GM18951 (cell line): ENCODE data around the gene TBL1Y.

Source experiments
- POLR2A ChIP-seq: IDR thresholded peaks from 4 replicates; pipeline ENCODE4 v1.6.1; 2011; ENCODE audit warnings: mild to moderate bottlenecking; ENCODE audit not compliant: insufficient read length, insufficient read depth; ENCODE audit errors: extremely low read depth
- in situ Hi-C: fragments of 300-500 bp; cut with MboI; formaldehyde crosslinking; loops from one replicate; pipeline ENCODE4 v1.12.0; 2022; ENCODE audit warnings: low sequenced_read_pairs, mixed read lengths, inconsistent platforms; ENCODE audit not compliant: unreplicated experiment

Gene TBL1Y

GRCh38 chrY:7085606-7086005 is 175.1 kb downstream of the TBL1Y start:
- TF ChIP-seq POLR2A = no peak
- in situ Hi-C loops = no loop called here

- TF ChIP-seq POLR2A = no peak
- in situ Hi-C loops = no loop called here
Observed at GRCh38 chrY:7092836-7093235, 182.3 kb downstream of the TBL1Y start.

GRCh38 chrY:7094365-7094764 is 183.9 kb downstream of the TBL1Y start:
- TF ChIP-seq POLR2A = no peak
- in situ Hi-C loops = no loop called here

- no peak for TF ChIP-seq POLR2A
- in situ Hi-C loops = no loop called here
Observed at GRCh38 chrY:7097021-7097420, 186.5 kb downstream of the TBL1Y start.

- in situ Hi-C loops = no loop called here
- TF ChIP-seq POLR2A = no peak
Observed at GRCh38 chrY:7099742-7100141, 189.2 kb downstream of the TBL1Y start.

- in situ Hi-C loops = no loop called here
- TF ChIP-seq POLR2A = no peak
Observed at GRCh38 chrY:7102680-7103079, 192.2 kb downstream of the TBL1Y start.

GRCh38 chrY:7107179-7107578 is 196.7 kb downstream of the TBL1Y start:
- in situ Hi-C loops = no loop called here
- no peak for TF ChIP-seq POLR2A

GRCh38 chrY:7110086-7110485 is 199.6 kb downstream of the TBL1Y start:
- no peak for TF ChIP-seq POLR2A
- in situ Hi-C loops = no loop called here

GRCh38 chrY:7115871-7116270 is 205.4 kb downstream of the TBL1Y start:
- TF ChIP-seq POLR2A = no peak

GRCh38 chrY:7122202-7122601 is 211.7 kb downstream of the TBL1Y start:
- in situ Hi-C loops = no loop called here
- no peak for TF ChIP-seq POLR2A

More at GRCh38 chrY:7115871-7116270, 205.4 kb downstream of the TBL1Y start:
- in situ Hi-C loops = no loop called here

- in situ Hi-C loops = no loop called here
- TF ChIP-seq POLR2A = no peak
Observed at GRCh38 chrY:7125136-7126056, 214.9 kb downstream of the TBL1Y start.

GRCh38 chrY:7128211-7128610 is 217.7 kb downstream of the TBL1Y start:
- in situ Hi-C loops = no loop called here
- TF ChIP-seq POLR2A = no peak
